HG02852 (cell line): Measurements from ENCODE around the gene USP11.
"Not testable (repeated sequence)": the region's sequence is repeated elsewhere in the genome, so short reads cannot be mapped to it uniquely, and the experiment has no call there.

Source experiments
- ATAC-seq: cut with Tn5 transposase; IDR thresholded peaks from one replicate; pipeline ENCODE4 v1.9.1; 2021; ENCODE audit warnings: mild to moderate bottlenecking, moderate library complexity; ENCODE audit not compliant: unreplicated experiment

The USP11 gene

DNA sequence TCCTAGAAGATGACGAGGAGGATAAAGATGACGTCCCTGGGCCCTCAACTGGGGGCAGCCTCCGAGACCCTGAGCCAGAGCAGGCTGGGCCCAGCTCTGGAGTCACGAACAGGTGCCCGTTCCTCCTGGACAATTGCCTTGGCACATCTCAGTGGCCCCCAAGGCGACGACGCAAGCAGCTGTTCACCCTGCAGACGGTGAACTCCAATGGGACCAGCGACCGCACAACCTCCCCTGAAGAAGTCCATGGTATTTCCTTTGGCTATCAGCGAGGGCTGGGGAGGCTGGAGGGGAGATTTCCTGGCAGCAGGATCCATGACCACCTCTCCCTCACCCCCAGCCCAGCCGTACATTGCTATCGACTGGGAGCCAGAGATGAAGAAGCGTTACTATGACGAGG lies 11.9 kb downstream of the USP11 start:
- ATAC-seq: no peak

DNA sequence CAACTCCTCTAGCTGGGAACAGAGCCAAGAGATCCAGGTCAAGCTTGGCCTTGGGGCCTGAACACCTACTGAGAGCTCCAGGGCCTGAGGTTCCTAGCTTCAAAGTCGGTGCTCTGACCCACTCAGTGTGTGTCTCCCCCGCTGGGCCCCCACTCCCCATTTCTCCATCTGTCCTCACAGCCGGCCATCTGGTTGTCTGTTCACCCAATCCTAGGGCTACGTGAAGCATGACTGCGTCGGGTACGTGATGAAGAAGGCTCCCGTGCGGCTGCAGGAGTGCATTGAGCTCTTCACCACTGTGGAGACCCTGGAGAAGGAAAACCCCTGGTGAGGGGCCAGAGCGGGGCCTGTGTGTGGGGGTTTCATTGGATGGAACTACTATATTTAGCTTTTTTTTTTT lies 12.3 kb downstream of the USP11 start:
- no peak for ATAC-seq

DNA sequence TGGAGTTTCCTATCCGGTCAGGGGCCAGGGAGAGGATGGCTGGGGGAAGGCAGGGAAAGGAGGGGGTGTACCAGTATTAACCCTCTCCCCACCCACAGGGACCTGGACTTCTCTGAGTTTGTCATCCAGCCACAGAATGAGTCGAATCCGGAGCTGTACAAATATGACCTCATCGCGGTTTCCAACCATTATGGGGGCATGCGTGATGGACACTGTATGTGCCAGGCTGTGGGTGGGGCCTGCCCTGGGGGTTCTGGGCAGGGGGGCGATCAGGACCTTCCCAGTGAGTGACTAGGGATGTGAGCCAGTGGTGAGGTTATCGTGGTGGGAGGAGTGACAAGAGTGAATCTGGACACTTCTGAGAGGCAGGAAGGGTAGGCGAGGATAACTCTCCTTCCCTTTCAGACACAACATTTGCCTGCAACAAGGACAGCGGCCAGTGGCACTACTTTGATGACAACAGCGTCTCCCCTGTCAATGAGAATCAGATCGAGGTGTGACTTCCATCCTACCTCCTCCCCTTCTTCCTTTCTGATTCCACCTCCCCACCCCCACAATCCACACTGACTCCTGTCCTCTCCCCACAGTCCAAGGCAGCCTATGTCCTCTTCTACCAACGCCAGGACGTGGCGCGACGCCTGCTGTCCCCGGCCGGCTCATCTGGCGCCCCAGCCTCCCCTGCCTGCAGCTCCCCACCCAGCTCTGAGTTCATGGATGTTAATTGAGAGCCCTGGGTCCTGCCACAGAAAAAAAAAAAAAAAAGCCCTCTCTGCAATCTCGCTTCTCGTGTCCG lies 14.6 kb downstream of the USP11 start:
- no peak for ATAC-seq

DNA sequence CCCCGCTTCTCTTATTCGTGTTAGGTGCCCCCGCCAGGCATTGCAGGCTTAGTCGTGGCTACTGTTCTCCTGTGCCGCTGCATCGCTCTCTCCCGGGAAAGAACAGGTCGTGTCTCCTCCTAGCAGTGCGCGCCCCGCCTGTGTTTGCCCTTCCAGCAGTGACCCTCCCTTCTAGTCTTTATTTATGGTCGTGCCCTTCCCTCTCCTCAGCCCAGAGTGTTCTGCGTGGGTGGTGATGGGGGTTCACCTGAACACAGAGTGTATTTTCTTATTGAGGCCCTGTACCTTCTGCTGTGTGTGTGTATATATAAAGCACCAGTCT lies 15.2 kb downstream of the USP11 start:
- ATAC-seq: no peak

DNA sequence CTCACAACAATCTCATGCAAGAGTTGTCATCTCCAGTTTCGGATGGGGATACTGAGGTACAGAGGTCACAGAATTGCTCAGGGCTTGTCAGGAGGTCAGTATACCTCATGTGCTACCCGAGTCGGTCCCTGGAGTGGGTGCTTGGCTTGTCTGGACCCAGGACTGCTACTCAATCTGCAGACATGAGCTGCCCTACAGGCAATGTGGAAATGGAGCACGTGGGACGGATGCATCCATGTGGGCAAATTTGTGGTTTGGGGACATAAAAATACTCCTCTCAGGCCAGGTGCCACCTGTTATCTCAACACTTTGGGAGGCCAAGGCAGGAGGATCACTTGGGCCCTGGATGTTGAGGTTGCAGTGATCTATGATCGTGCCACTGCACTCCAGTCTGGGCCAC lies 15.8 kb downstream of the USP11 start:
- ATAC-seq: no peak

DNA sequence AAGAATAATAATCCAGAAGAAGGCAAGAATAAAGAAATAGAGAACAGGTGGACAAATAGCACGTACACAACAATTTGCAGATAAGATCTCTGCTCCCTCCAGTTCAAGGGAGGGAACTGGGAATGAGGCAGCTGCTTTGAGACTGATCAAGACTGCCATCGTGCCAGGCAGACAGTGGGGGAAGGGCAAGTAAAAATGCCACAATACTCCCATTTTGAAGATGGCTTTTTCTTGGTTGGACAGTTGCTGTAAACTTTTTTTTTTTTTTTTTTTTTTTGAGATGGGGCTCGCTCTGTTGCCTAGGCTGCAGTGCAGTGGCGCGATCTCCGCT lies 17.2 kb downstream of the USP11 start:
- no peak for ATAC-seq

DNA sequence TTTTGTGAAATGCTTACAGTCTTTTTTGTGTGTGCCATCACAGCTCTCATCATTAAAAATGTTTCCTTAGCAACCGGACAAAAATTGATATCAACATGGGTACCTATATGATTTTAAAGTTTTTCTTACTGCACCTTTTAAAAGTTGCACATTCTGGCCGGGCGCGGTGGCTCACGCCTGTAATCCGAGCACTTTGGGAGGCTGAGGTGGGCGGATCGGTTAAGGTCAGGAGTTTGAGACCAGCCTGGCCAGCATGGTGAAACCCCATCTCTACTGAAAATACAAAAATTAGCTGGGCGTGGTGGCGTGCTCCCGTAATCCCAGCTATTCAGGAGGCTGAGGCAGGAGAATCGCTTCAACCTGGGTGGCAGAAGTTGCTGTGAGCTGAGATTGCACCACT lies 24.8 kb downstream of the USP11 start:
- not testable (repeated sequence) for ATAC-seq

DNA sequence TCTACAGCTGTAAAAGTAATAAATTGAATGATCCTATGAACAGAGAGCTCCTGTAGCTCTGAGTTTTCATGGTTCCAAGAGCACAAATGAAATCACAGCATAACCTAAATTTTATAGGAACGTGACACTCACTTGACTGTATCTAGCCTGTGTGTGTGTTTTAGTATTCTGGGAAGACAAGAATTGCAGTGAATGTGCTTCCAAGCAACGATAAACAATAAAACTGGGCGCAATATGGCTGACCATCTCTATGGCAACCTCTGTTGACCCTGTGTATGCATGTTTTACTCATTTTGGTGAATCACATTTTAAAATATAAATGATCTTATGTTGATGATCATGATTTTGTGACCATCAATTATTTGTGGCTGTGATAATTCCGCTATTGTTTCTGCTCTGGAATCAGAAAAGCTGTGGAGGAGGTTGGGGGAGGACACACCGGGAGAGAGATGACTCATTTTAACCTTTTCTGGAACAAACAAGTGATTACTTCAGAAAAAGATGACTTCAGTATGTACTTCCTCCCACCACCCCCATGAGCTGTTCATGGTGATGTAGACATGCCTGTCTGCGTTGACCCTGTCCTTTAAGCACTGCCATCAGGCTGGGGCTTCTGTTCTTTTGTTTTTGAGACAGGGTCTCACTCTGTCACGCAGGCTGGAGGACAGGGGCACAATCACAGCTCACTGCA lies 31.8 kb downstream of the USP11 start:
- ATAC-seq: no peak

DNA sequence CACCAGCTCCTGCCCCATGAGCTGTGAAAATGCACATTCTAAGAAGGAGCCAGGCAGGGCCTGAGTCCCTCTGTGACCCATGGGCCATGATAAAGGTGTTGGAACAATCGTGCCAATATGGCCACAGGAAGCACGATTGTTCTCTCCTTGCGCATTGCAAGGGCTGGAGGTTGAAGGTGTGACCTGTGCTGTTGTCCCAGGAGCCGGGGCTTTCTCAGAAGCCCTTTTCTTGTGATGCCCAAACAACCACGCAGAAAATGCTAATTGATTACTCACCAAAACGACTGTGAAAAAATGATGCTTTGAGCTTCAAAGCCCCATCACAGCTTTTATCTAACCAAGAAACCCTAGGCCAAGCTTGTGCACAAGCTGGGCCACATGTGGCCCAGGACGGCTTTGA lies 33.8 kb downstream of the USP11 start:
- no peak for ATAC-seq

DNA sequence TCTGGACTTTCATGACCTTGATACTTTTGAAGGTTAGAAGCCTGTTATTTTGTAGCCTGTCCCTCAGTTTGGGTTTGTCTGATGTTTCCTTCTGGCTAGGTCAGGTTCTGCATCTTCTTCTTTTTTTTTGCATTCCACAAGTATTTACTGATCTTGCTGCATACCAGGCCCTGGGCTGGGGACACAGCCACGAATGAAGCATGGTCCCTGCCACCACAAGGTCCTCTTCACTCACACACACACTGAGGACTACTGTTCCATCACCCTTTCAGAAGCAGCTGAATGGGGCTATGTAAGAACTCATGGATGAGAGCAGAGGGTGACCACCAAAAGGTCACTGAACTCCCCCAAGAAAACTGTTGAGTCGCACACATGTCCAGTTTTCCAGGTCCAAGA lies 39.2 kb downstream of the USP11 start:
- ATAC-seq: no peak

DNA sequence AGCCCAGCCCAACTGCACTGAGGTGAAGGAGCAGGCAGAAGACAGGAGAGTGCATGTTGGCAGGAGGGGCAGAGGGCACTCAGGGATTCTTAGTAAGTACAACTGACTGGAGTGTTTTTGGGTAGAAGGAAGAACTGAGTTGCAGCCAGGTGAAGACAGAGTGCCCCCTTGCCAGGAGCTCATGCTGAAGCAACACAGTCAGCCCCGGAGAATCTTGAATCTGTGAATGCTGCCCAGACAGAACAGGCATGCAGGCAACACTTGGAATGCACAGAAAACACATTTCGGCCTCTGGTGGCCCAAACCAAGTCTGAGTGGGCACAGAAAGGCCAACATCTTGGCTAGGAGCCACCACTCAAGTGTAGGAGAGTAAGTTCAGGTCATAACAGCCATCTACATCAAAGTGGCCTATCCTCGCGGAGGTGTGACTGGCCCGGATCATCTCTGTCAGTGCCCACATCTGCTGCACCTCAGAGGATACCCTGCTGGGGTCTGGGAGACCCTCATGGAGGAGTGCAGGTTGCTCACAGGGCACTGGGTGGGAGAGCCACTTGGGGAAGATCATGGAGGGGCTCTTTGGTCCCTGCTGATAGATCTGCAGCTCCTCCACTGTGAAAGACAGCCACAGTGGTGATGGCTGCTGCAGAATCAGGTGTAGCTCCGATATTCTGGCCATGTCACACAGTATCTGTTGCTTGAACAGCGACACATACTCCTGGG lies 40.4 kb downstream of the USP11 start:
- ATAC-seq: no peak

DNA sequence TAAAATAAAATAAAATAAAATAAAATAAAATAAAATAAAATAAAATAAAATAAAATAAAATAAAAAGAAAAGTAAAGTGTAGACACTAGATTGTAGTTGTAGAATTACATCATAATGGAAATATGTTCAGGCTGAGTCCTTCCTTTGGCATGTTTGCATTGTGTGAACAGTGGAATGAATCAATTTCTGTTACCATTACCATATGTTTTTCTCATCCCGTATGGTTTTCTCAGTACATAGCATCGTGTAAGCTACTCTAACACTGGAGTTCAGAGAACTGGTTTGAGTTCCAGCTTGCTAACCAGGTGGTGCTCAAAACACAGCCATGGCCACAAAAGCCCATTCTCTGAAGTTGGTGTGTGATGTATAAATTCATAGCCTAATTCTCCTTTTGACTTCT lies 45.9 kb downstream of the USP11 start:
- ATAC-seq: no peak

DNA sequence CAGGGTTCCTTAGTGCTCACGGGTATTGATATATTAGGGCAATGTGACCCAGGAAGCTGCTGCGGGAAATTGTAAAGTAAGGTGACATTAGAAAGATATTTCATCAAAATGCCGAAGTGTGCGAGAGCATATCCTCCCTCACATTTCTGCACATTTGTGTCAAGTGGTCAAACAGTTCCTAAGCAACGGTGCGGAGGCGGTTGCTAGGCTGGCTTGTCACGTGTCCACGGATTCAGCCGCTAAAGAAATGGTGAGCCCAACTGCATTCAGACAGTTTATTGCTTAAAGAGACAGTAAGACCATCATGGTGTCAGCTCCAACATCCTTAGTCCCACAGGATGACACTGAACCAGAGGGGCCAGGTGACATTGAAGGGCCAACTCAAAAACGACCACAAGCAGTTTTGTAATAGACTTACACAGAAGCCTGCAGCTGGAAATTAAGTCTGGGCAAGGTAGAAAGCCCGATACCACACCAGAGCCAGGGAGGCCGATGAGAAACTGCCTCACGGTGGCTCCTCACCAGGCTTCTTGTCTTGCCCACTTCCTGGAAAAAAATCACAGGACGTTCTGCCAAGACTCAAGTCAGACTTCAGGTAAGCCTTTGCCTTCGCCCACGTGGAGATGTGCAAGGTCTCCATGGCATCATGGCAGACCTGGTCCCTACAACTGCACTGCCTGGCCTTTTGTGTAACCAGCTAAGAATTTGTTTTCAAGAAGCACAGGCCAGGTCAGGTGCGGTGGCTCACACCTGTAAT lies 50.4 kb downstream of the USP11 start:
- ATAC-seq: no peak

DNA sequence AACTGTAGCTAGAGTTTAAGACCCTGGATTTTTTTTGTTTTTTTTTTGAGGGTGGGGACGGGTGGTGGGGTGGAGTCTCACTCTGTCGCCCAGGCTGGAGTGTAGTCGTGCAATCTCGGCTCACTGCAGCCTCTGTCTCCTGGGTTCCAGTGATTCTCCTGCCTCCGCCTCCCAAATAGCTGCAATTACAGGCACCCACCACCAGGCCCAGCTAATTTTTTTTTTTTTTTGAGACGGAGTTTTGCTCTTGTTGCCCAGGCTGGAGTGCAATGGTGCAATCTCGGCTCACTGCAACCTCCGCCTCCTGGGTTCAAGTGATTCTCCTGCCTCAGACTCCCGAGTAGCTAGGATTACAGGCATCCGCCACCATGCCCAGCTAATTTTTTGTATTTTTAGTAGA lies 51.8 kb downstream of the USP11 start:
- not testable (repeated sequence) for ATAC-seq

DNA sequence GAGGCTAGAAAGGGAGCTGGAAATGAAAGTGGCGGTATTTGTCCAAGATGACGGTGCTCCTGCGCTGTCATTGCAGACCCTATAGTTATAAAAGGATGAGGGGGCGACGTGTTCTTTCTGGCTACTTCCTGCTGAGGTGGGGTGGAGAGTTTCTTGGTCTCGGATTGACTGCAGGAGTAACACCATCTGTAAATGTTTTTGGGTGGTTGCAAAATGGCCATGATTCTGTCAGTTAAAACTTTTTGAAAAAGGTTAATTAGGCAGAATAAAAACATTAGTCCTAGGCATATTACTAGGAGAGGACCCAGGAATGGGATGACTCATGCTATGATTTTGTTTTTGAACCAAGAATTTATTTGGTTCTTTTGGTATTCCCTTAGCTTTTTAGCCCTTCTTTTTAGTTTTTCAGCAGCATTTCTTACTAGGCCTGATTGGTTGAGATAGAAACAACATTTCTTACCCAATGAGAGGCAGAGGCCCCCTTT lies 53.1 kb downstream of the USP11 start:
- no peak for ATAC-seq

DNA sequence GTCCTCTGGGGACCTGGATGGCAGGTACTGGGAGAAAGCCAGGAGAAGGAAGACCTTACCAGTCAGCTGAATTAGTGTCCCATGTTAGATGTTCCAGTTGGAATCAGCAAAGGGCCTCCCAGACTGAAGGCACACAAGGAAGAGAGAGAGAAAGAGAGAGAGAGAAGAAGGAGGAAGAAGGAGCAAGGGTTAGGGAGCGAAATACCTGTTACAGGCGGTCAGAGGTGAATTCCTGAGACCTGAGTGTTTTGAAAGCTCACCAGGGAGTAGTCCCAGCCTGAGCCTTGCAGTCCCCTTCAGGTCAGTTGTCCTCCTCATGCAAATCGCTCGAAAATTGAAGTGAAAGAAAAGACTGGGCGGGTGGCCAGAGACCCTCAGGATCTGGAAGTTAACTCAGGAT lies 60.3 kb downstream of the USP11 start:
- ATAC-seq: no peak

DNA sequence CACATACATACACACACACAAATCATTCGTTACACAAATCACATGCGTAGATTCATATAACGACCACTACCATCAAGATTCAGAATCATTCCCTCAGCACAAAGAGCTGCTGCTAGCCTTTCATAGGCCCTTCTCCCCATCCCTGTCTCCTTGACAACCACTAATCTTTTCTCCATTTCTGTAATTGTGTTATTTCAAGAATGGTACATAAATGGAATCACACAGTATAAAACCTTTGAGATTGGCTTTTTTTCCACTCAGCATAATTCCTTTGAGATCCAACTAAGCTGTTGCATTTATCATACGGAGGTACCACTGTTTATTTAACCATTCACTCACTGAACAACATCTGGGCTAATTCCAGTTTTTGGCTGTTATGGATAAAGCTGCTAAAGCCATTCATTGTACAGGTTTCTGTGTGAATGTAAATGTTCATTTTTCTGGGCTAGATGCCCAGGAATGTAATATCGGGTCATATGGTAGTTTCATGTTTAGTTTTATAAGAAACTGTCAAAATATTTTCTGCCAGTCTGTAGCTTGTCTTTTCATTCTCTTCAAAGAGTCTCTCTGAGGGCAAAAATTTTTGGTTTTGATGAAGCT lies 64.1 kb downstream of the USP11 start:
- no peak for ATAC-seq

DNA sequence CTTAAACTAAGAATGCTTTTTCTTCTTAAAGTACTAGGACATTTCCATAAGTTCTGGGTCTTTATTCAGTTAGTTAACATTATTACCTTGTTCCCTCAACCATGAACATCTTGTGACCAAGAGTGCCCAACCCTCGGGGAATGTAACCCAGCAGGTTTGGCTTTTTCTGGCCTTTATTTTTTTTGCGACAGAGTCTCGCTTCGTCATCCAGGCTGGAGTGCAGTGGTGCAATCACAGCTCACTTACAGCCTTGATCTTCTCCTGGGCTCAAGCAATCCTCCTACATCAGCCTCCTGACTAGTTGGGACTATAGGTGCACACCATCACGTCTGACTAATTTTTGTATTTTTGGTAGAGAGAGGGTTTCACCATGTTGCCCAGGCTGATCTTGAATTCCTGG lies 65.1 kb downstream of the USP11 start:
- no peak for ATAC-seq
